ENCODE results near the gene GYG2. TPM values are rescaled to one million over a fixed set of nuclear protein-coding genes. Genes with fewer than 3 reads are reported as not detected.
"Not testable (repeated sequence)": the region's sequence is repeated elsewhere in the genome, so short reads cannot be mapped to it uniquely, and the experiment has no call there.

The GYG2 gene
- total RNA-seq (0.22 TPM in 1 of 2 replicates, not detected in the other), polyA plus RNA-seq (0.05 and 0.12 TPM in 2 replicates), polyA minus RNA-seq (0.06 TPM in 1 of 2 replicates, not detected in the other), Bru-seq, nascent RNA (percentile 5 among the genes with signal in this experiment), BruChase-seq, experiment 1, labeled RNA remaining after a 6-hour chase (not detected), BruChase-seq, experiment 2, labeled RNA remaining after a 2-hour chase (percentile 4 among the genes with signal in this experiment)
- polyA plus RNA-seq (2011; cell fraction: cytosol; rRNA removed) = 0.09 and 0.11 TPM in 2 replicates
- polyA plus RNA-seq (2011; cell fraction: nucleus; rRNA removed) = 0.11 and 0.18 TPM in 2 replicates
- 0.05 and 0.20 TPM in 2 replicates for polyA plus RNA-seq (2012)
- polyA minus RNA-seq (2011; cell fraction: cytosol; rRNA and poly(A)+ RNA removed) = not detected
- not detected in 2 replicates for polyA minus RNA-seq (2011; cell fraction: nucleus; rRNA and poly(A)+ RNA removed)
- long read RNA-seq = 0 reads

DNA sequence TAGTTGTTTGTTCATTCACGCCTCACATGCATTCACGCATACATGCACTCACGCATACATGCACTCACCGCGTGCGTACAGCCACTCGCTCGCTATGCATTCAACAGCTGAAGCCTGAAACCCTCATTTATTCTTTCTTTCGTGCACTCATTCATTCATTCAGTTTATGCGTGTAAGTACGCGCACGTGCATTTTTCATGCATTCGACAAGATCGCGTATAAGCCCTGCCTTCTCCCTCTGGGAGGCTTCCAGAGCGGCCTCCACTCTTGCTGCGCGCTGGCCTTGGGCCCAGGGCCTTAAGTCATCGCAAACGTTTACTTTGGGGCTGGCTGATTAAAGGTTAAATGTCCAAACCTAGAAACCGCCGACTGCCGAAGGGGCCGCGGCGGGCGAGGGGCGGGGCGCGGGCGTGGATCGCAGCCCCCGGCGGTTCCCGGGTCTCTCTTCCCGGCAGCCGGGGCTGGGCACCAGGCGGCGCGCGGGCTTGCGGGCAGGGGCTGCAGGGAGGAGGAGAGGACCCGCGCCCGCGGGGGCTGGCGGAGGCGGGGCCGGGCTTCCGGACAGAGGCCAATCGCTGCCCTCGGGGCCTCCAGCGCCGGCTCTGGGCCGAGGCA, at the start of gene GYG2:
Gene GYG2 (plus strand): TSS at position 587 of the 615 bp plus-strand sequence. CDS start 1,259 bp downstream, outside the sequence.
- H3K36me3 ChIP-seq (ENCODE audit: control insufficient read depth in 2 of 2, extremely low read depth in 1 of 2, insufficient read depth in 2 of 2, low read length in 2 of 2) = no peaks in the 10 kb centered on the region
- intact Hi-C loops (cut with micrococcal nuclease) = no loop called here
- no peak for FAIRE-seq
- no peak within 1 kb of the TSS for H3K4me2 ChIP-seq (ENCODE audit: insufficient read depth, low read length)
- no peaks in the 10 kb centered on the region for H4K20me1 ChIP-seq (replicated peaks; ENCODE audit: control insufficient read depth, extremely low read depth, insufficient read depth, low read length)
- CTCF ChIA-PET = no interaction called here
- no peak within 1 kb of the TSS for H2AFZ ChIP-seq (ENCODE audit: low read depth, low read length)
- no peak for DNase-seq (ENCODE audit: low read depth, low spot score)
- no peaks in the 10 kb centered on the region for H3K9me1 ChIP-seq (replicated peaks; ENCODE audit: control insufficient read depth, extremely low read depth, insufficient read depth, low read length)
- no peaks in the 10 kb centered on the region for H3K9me3 ChIP-seq (replicated peaks; ENCODE audit: control insufficient read depth, insufficient read depth, low read length)
- no peak within 1 kb of the TSS for H3K9ac ChIP-seq (replicated peaks; ENCODE audit: extremely low read depth, insufficient read depth, low read length)
- TF ChIP-seq EZH2 (IDR thresholded peaks at IDR 0.05; ENCODE audit: borderline replicate concordance, low read depth, low read length, severe bottlenecking) = peak; percentile 54
- TF ChIP-seq, protein P1, sequence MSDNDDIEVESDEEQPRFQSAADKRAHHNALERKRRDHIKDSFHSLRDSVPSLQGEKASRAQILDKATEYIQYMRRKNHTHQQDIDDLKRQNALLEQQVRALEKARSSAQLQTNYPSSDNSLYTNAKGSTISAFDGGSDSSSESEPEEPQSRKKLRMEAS (IDR thresholded peaks at IDR 0.05; ENCODE audit: insufficient read depth, insufficient read length) = no peak
- dilution Hi-C loops (cut with MboI; ENCODE audit: extremely low pct_ligation_motif_present, low sequenced_read_pairs) = no loop called here
- BruUV-seq (replicated peaks) = no TSS peak
- POLR2A ChIA-PET = no interaction called here
- no peak within 1 kb of the TSS for H3K27ac ChIP-seq (ENCODE audit: insufficient read depth, low read depth, low read length)
- peak within 1 kb of the TSS in 1 of 3 experiments; percentile 5 for H3K4me3 ChIP-seq (replicated peaks in 1 of 3; ENCODE audit: insufficient read depth in 1 of 3, low read depth in 1 of 3, low read length in 3 of 3)
- no peaks in the 10 kb centered on the region for H3K4me1 ChIP-seq (ENCODE audit: control insufficient read depth, extremely low read depth, insufficient read depth, low read length)
- H3K79me2 ChIP-seq (ENCODE audit: control insufficient read depth, insufficient read depth, low read length) = no peaks in the 10 kb centered on the region
- H3K27me3 ChIP-seq (ENCODE audit: control insufficient read depth in 2 of 2, insufficient read depth in 2 of 2, low read length in 2 of 2) = peaks cover 11 to 14% of the 10 kb centered on the region in 2 experiments

DNA sequence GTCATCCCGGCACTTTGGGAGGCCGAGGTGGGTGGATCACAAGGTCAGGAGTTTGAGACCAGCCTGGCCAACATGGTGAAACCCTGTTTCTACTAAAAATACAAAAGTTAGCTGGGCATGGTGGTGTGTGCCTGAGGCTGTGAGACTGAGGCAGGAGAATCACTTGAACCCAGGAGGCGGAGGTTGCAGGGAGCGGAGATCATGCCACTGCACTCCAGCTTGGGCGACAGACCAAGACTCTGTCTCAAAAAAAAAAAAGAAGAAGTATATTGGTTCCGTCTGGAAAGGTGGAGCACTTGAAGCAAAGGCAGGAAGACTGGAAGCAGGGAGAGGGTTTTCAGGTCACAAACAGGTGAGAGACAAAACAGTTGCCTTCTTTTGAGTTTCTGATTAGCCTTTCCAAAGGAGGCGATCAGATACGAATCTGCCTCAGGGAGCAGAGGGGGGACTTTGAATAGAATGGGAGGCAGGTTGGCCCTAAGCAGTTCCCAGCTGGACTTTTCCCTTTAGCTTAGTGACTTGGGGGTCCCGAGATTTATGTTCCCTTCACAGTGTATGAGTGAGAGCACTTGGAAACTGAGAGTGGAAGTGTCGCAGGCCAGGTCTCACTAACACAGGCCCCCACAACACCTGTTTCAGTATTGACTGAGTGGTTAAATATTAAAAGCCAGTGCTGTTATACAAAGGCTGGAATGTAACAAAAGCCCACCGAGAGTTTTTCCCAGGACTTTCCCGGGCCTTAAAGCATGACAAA, 48.1 kb upstream of the GYG2 start:
- CTCF ChIA-PET; POLR2A ChIA-PET; FAIRE-seq; H3K79me2 ChIP-seq (ENCODE audit: control insufficient read depth, insufficient read depth, low read length); H3K4me1 ChIP-seq (ENCODE audit: control insufficient read depth, extremely low read depth, insufficient read depth, low read length); H2AFZ ChIP-seq (ENCODE audit: low read depth, low read length); BruUV-seq (replicated peaks); H4K20me1 ChIP-seq (replicated peaks; ENCODE audit: control insufficient read depth, extremely low read depth, insufficient read depth, low read length); H3K9ac ChIP-seq (replicated peaks; ENCODE audit: extremely low read depth, insufficient read depth, low read length); DNase-seq (ENCODE audit: low read depth, low spot score); H3K9me1 ChIP-seq (replicated peaks; ENCODE audit: control insufficient read depth, extremely low read depth, insufficient read depth, low read length); H3K4me3 ChIP-seq (replicated peaks in 1 of 3; ENCODE audit: insufficient read depth in 1 of 3, low read depth in 1 of 3, low read length in 3 of 3); intact Hi-C loops (cut with micrococcal nuclease); dilution Hi-C loops (cut with MboI; ENCODE audit: extremely low pct_ligation_motif_present, low sequenced_read_pairs); H3K27ac ChIP-seq (ENCODE audit: insufficient read depth, low read depth, low read length); H3K4me2 ChIP-seq (ENCODE audit: insufficient read depth, low read length); H3K36me3 ChIP-seq (ENCODE audit: control insufficient read depth in 2 of 2, extremely low read depth in 1 of 2, insufficient read depth in 2 of 2, low read length in 2 of 2); H3K27me3 ChIP-seq (ENCODE audit: control insufficient read depth in 2 of 2, insufficient read depth in 2 of 2, low read length in 2 of 2); H3K9me3 ChIP-seq (replicated peaks; ENCODE audit: control insufficient read depth, insufficient read depth, low read length): not testable (repeated sequence)
